Psoas muscle (tissue), 8 donors: Measurements from ENCODE around the gene LRP1B. TPM values are rescaled to one million over a fixed set of nuclear protein-coding genes. Genes with fewer than 3 reads are reported as not detected.
"Not testable (repeated sequence)": the region's sequence is repeated elsewhere in the genome, so short reads cannot be mapped to it uniquely, and the experiment has no call there.

ENCODE experiments used
- ATAC-seq, 4 donors: fragments of 200-7000 bp; cut with Tn5 transposase; one replicate each; pipeline ENCODE4 v1.9.1; 2020; ENCODE audit warnings: moderate library complexity in 3 of 4, mild to moderate bottlenecking in 2 of 4
- DNase-seq, 2 donors: peaks; one replicate each; pipeline ENCODE4 v3.0.0-alpha.2; 2020
- H3K27ac ChIP-seq: fragments of 200-600 bp; one replicate; pipeline ENCODE4 v1.8.0; 2022
- H3K27me3 ChIP-seq, 3 donors: fragments of 200-600 bp in 1 of 3; one replicate each; pipeline versions ENCODE4 v1.6.1 to v1.8.0; 2013 to 2022; ENCODE audit warnings: low read length in 2 of 3, mild to moderate bottlenecking in 2 of 3, moderate library complexity in 1 of 3; ENCODE audit not compliant: insufficient read depth in 3 of 3
- H3K36me3 ChIP-seq, 2 donors: fragments of 200-600 bp in 1 of 2; one replicate each; pipeline versions ENCODE4 v1.6.1 to v1.8.0; 2013 to 2022; ENCODE audit warnings: low read depth in 1 of 2, mild to moderate bottlenecking in 1 of 2, moderate library complexity in 1 of 2; ENCODE audit not compliant: insufficient read depth in 1 of 2
- H3K4me1 ChIP-seq: fragments of 200-600 bp; one replicate; pipeline ENCODE4 v1.8.0; 2022
- H3K4me3 ChIP-seq: fragments of 200-600 bp; one replicate; pipeline ENCODE4 v1.8.0; 2022; ENCODE audit warnings: mild to moderate bottlenecking
- H3K9me3 ChIP-seq: fragments of 200-600 bp; one replicate; pipeline ENCODE4 v1.8.0; 2022
- WGBS, 3 donors: extraction: QIAGEN DNeasy Blood & Tissue Kit; methylation state at CpG; one replicate each; pipeline versions ENCODE4 v1.1.6 to v1.1.7; 2013; 5-methylcytosine and 5-hydroxymethylcytosine counted together
- intact Hi-C, 2 donors: fragments of 100-400 bp; cut with DNase I; formaldehyde crosslinking; loops; one replicate each; pipeline versions ENCODE4 v1.11.0 to v1.14.2; 2022
- polyA plus RNA-seq, 3 donors: library from polyadenylated mRNA; stranded (reverse); fragments of 200-250 nt; gene quantifications; one replicate each; pipeline ENCODE4 v1.2.3, GENCODE V29; 2013
- total RNA-seq, 4 donors: library from RNA; stranded (reverse); fragmentation: NEBNext Ultra II Directional in 2 of 4; extraction: Animal tissue kit (Norgen Biotek cat#: 25700) in 2 of 4; gene quantifications; one replicate each; pipeline versions ENCODE4 v1.2.1 to v1.2.4, GENCODE V29; 2021 to 2023
- TF ChIP-seq, protein P1 (sequence below): fragments of 200-600 bp; IDR thresholded peaks from one replicate; pipeline ENCODE4 v1.8.0; 2022; ENCODE audit warnings: antibody characterized with exemption
- donor health status: healthy with polysubstance abuse.
- donor health status: DM: no; HTN: no; CAD: no; lungs with moderate emphysema.
- donor health status: Bipolar disorder and iron deficiency.
- donor health status: healthy.
- donor health status: DM: yes; HTN: yes; CAD: no.
- donor health status: DM: no; HTN: no; CAD: no.
- donor health status: DM: no; HTN: no; CAD: no.
- donor health status: DM: yes; HTN: yes; CAD: no.

Gene LRP1B
- total and polyA plus RNA-seq, 7 donors: 0.33 to 3.3 (median 0.95) TPM

DNA sequence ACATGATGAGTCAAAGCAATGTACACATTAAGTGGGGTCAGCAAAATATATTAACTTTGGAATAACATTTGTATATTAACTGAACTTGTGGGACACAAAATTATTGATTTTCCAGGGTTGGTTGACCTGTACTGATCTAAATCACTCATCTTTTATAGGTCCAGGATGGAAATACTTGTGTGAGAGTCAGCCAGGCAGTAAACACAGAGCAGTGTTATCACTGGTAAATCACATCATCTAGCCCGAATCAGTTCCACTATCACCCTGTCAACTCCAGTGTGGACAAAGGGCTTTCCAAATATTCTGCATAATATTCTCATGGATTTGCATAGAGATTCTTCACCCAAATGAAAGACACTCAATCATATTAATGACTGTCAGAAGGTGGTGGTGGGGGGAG lies 295.7 kb downstream of the LRP1B start:
- WGBS, 3 donors: 72 to 83% (median 80%) methylated on average over 1 of the region's 1 CpG
- DNase-seq (no peak), ATAC-seq (no peak)
- Histone ChIP-seq H3K4me3 (no peak overlapping the region), H3K4me1 (no peaks in the 10 kb centered on the region), H3K27ac (no peak overlapping the region), H3K36me3 (no peaks in the 10 kb centered on the region), H3K9me3 (no peaks in the 10 kb centered on the region), H3K27me3 (no peaks in the 10 kb centered on the region)
- intact Hi-C loops: no loop called here
- TF ChIP-seq, protein P1, sequence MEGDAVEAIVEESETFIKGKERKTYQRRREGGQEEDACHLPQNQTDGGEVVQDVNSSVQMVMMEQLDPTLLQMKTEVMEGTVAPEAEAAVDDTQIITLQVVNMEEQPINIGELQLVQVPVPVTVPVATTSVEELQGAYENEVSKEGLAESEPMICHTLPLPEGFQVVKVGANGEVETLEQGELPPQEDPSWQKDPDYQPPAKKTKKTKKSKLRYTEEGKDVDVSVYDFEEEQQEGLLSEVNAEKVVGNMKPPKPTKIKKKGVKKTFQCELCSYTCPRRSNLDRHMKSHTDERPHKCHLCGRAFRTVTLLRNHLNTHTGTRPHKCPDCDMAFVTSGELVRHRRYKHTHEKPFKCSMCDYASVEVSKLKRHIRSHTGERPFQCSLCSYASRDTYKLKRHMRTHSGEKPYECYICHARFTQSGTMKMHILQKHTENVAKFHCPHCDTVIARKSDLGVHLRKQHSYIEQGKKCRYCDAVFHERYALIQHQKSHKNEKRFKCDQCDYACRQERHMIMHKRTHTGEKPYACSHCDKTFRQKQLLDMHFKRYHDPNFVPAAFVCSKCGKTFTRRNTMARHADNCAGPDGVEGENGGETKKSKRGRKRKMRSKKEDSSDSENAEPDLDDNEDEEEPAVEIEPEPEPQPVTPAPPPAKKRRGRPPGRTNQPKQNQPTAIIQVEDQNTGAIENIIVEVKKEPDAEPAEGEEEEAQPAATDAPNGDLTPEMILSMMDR: no peak

DNA sequence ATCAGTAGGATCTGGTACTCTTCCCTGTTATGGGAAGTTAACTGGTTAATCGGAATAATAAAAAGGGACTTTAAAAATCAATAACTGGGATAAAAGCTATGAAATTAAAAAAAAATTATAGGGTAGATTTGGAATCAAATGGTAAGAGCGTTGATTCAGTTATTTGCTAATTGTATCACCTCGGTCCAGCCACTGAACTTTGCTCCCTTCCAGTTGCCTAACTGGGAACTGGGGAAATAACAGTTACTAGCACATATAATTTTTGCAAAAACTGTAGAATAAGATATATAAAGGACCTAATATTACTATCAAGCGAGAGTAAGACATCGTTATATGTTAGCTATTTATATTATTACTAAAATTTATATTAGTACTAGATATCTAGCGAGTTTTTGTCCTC lies 302.1 kb downstream of the LRP1B start:
- WGBS, 3 donors: 90 to 94% (median 91%) methylated on average over 6 of the region's 6 CpGs
- H3K4me3 ChIP-seq: no peak overlapping the region
- TF ChIP-seq, protein P1: no peak

DNA sequence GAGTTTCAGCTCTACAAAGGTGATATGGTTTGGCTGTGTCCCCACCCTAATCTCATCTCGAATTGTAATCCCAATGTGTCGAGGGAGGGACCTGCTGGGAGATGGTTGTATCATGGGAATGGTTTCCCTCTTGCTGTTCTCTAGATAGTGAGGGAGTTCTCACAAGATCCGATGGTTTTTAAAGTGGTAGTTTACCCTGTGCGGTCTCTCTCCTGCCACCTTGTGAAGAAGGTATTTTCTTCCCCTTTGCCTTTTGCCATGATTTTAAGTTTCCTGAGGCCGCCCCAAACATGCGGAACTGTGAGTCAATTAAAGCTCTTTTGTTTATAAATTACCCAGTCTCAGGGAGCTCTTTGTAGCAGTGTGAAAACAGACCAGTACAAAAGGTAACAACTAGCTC lies 306.0 kb downstream of the LRP1B start:
- Histone ChIP-seq H3K4me3 (no peak overlapping the region), H3K9me3 (no peaks in the 10 kb centered on the region), H3K36me3 (no peaks in the 10 kb centered on the region), H3K27me3 (no peaks in the 10 kb centered on the region), H3K4me1 (no peaks in the 10 kb centered on the region), H3K27ac (no peak overlapping the region)
- intact Hi-C loops: no loop called here
- DNase-seq: no peak
- TF ChIP-seq, protein P1: no peak
- 81 to 83% (median 82%) methylated on average over 6 of the region's 6 CpGs for WGBS, 3 donors
- no peak for ATAC-seq

More for the DNA sequence above, 302.1 kb downstream of the LRP1B start:
- no peaks in the 10 kb centered on the region for H3K9me3 ChIP-seq
- H3K36me3 ChIP-seq: no peaks in the 10 kb centered on the region
- no peak overlapping the region for H3K27ac ChIP-seq
- no peaks in the 10 kb centered on the region for H3K27me3 ChIP-seq
- intact Hi-C loops: no loop called here
- no peak for ATAC-seq
- no peak for DNase-seq
- H3K4me1 ChIP-seq: no peaks in the 10 kb centered on the region

DNA sequence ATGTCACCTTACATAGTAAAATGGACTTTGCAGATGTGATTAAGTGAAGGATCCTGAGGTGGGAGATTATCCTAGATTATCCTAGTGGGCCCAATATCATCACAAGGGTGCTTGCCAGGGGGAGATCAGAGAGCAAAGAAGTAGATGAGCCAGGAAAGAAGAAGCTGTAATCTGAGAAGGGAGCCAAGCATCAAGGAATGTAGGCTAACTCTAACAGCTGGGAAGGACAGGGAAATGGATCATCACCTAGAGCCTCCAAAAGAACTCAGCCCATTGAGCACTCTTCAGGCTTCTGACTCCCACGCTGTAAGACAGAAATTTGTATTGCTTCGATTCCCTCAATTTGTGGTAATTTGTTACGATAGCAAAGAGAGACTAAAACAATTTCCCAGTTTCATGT lies 309.9 kb downstream of the LRP1B start:
- intact Hi-C loops: no loop called here
- Histone ChIP-seq H3K36me3 (no peaks in the 10 kb centered on the region), H3K9me3 (no peaks in the 10 kb centered on the region), H3K4me1 (no peaks in the 10 kb centered on the region), H3K27ac (no peak overlapping the region), H3K27me3 (no peaks in the 10 kb centered on the region), H3K4me3 (no peak overlapping the region)
- DNase-seq (no peak), ATAC-seq (no peak)
- TF ChIP-seq, protein P1: no peak
- WGBS, 3 donors: 68 to 87% (median 70%) methylated on average over 3 of the region's 3 CpGs

DNA sequence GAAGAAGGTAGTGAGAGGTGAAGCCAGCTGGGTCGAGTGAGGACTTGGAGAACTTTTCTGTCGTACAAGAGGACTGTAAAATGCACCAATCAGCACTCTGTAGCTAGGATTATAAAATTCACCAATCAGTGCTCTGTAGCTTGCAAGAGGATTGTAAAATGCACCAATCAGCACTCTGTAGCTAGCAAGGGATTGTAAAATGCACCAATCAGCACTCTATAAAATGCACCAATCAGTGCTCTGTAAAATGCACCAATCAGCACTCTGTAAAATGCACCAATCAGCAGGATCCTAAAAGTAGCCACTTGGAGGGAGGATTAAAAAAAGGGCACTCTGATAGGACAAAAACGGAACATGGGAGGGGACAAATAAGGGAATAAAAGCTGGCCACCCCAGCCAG lies 315.5 kb downstream of the LRP1B start:
- H3K27me3 ChIP-seq, H3K9me3 ChIP-seq, H3K4me1 ChIP-seq, H3K36me3 ChIP-seq, H3K4me3 ChIP-seq, DNase-seq, ATAC-seq, H3K27ac ChIP-seq, intact Hi-C loops: not testable (repeated sequence)
- 69 to 79% (median 78%) methylated on average over 3 of the region's 3 CpGs for WGBS, 3 donors
